HFF-Myc (cell line): ENCODE results near the gene PRSS27.

Experiments
- DNase-seq: peaks from one replicate; pipeline ENCODE4 v3.0.0-alpha.2; 2011; ENCODE audit warnings: low read depth; ENCODE audit errors: extremely low read depth
- H3K4me3 ChIP-seq: replicated peaks from 2 replicates; pipeline ENCODE4 v1.5.1; 2011; ENCODE audit warnings: low read depth, mild to moderate bottlenecking, control low read depth, low read length
- TF ChIP-seq, protein P1 (sequence below): IDR thresholded peaks from 2 replicates; pipeline ENCODE4 v1.5.1; 2012; ENCODE audit warnings: mild to moderate bottlenecking, low read depth, low read length, control low read depth; ENCODE audit errors: missing control alignments

PRSS27 gene

DNA sequence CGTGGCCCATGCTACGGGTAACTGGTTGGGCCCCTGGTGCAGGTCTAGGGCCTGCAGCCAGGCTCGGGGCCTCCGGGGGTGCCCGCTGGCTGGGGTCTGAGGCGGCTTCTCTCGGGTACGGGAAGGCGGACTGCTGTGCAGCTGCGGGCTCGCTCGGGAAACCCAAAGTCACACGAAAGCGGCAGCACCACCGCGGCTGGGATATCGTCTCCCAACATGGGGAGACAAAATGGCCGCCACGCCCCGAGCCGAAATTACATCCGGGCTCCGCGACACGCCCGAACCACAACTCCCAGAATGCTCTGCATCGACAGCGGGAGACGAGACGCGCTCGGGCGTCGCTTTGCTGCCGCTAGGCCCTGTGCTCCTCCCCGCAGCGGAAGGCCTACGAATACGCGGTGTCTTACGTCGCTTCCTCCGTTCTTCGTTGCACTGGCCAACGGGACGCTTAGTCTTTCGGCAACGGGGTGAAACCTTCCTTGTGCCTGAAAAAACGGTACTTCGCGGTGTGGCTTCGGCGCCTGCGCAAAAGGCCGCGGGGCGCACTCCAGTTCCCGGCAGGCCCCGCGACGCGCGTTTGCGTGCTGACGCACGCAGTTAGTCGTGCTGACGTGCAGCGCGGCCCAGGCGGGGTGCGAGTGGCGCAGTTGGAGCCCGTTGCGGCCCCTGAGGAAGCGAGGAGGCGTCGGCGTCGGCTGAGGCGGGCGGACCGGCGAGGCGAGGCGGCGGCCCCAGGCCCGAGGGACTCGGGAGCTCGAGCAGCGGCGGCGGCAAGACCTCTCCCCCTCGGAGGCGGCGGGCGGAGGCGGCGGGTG, 32.2 kb upstream of the PRSS27 start, which contains the start of gene SRRM2:
TSS of gene SRRM2 (plus strand) at position 604 of the 815 bp plus-strand sequence. CDS start 3,727 bp downstream, outside the sequence.
- H3K4me3 ChIP-seq = peak within 1 kb of the TSS; percentile 91
- TF ChIP-seq, protein P1, sequence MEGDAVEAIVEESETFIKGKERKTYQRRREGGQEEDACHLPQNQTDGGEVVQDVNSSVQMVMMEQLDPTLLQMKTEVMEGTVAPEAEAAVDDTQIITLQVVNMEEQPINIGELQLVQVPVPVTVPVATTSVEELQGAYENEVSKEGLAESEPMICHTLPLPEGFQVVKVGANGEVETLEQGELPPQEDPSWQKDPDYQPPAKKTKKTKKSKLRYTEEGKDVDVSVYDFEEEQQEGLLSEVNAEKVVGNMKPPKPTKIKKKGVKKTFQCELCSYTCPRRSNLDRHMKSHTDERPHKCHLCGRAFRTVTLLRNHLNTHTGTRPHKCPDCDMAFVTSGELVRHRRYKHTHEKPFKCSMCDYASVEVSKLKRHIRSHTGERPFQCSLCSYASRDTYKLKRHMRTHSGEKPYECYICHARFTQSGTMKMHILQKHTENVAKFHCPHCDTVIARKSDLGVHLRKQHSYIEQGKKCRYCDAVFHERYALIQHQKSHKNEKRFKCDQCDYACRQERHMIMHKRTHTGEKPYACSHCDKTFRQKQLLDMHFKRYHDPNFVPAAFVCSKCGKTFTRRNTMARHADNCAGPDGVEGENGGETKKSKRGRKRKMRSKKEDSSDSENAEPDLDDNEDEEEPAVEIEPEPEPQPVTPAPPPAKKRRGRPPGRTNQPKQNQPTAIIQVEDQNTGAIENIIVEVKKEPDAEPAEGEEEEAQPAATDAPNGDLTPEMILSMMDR = no peak
- peak; percentile 82 for DNase-seq

DNA sequence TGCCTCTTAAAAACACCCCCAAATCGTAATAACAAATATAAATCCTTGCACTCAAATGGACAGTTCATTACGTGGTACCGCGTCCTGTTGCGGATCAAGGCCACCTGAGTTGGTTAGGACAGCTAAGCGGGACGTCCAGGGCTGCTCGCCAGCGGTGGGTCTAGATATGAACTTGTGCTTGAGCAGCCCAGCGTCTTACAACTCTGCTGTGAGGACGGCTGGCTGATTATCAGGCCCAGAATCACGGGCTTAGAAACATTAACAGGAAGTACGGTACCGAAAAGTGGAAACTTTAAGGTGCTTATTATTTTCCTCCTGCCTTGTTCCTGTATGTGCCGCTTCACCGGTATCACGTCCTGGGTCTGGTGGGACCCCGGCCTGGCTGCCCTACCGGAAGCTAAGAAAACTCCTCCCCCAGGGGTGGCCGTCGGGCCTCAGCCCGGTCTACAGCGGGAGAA, 31.6 kb upstream of the PRSS27 start:
- peak overlapping the region; percentile 91 for H3K4me3 ChIP-seq
- DNase-seq = no peak
- TF ChIP-seq, protein P1 = no peak

DNA sequence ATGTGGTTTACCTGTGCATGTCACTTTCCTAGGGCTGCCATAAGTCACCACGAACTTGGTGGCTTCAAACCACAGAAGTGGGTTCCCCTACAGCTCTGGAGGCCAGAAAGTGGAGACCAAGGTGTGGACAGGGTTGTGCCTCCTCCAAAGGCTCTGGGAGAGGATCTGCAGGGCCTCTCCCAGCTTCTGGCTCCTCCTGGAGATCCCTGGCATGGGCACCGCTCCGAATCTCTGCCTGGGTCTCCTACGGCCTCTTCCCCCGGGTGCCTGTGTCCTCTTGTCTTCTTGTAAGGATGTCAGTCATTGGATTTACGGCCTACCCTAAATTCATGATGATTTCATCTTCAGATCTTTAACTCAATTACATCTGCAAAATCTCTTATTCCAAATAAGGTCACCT, 29.9 kb upstream of the PRSS27 start:
- DNase-seq = no peak
- TF ChIP-seq, protein P1 = no peak
- H3K4me3 ChIP-seq = no peak overlapping the region

DNA sequence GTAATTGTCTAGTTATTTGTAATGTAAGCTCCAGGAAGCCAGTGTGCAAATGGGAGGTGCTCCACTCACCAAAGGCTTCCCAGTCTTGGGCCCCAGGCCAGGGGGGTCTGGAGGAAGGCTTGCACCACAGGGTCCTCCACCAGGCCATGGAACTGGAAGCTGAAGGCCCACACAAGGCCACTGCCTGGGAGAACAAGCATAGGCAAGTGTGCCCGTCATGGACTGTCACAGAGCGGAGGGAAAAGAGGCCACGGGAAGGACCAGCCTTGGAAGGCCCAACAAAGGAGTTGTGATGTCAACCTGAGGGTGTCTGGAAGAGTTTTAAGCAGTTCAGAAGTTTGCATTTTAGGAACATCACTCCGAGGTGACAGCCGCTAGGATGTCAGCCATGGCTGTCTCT, 29.5 kb upstream of the PRSS27 start:
- TF ChIP-seq, protein P1 = no peak
- DNase-seq = no peak
- no peak overlapping the region for H3K4me3 ChIP-seq

DNA sequence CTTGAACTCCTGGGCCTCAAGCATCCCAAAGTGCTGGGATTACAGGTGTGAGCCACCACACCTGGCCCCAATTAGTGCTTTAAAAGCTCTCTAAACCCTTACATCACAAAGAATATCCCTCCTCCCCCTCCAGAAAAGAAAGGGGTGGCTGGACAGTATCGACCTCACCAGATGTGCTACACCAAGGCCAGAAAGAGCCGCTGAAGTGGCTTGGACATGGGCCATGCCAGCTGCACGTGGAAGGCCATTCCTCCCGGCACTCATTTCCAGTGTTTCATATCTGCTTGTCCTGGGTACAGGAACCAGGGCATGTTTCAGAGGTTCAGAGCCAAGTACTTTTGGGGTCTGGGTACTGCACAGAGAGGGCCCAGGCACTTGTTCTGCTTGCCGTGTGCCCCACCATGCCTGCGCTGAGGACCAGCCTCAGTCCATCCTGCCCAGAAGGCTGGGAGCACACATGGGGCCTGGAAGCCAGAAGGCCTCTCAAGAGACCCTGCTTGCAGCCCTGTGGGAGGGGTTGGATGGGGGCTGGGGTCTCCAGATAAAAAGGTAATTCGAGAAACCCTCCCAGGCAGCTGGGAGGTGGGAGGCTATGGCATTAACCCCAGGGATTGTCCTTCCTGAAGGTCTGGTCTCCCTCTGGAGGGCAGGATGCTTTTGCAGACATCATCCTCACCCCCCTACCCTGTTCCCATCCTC, 28.9 kb upstream of the PRSS27 start:
- no peak for DNase-seq
- H3K4me3 ChIP-seq = no peak overlapping the region
- TF ChIP-seq, protein P1 = no peak

DNA sequence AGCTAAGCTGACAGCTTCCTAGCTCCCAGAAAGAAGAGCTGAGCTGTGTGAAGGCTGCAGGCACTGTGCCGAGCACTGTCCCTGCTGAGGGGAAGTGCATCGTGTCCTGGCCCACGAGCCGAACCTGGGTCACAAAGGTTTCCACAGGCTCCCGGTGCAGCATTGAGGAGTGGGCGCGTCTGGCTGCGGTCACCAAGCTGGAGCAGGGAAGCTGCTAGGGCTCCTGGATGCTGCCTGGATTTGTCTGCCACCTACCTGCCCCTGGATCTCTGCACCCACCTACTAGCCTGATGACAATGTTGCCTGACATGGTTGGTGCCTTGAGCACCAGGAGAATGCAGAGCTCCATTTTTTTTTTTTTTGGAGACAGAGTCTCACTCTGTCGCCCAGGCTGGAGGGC, 25.9 kb upstream of the PRSS27 start:
- TF ChIP-seq, protein P1 = no peak
- DNase-seq = no peak
- H3K4me3 ChIP-seq = no peak overlapping the region
